Measurements from ENCODE around the gene CLCN7. TPM values are rescaled to one million over a fixed set of nuclear protein-coding genes. Genes with fewer than 3 reads are reported as not detected.
A peak's percentile ranks its signal among the peaks of the same experiment; 100 is the strongest.

CLCN7 gene
- total RNA-seq, 1 experiment from 2014 or later: 70.0 TPM

GRCh38 chr16:1428511-1428910 is 46.3 kb downstream of the CLCN7 start:
- Histone ChIP-seq H3K4ac (ENCODE audit: low read depth, low read length) (peak overlapping the region; percentile 72; the same call in 1 of the 2 replicates), H3K4me2 (ENCODE audit: insufficient read depth, insufficient read length, low read length) (no peak overlapping the region), H2AFZ (ENCODE audit: low read length) (no peak overlapping the region), H3K9ac (ENCODE audit: extremely low read depth, insufficient read length, low read length) (no peak overlapping the region), H2BK5ac (ENCODE audit: insufficient read length, low read length) (no peak overlapping the region), H2BK12ac (ENCODE audit: insufficient read length, low read depth, low read length) (no peak overlapping the region), H3K27me3 (ENCODE audit: insufficient read depth, low read length) (no peaks in the 10 kb centered on the region), H2BK15ac (ENCODE audit: low read depth, low read length) (no peak overlapping the region), H2BK120ac (ENCODE audit: low read depth, low read length, poor library complexity, severe bottlenecking) (no peak overlapping the region), H2AK5ac (ENCODE audit: insufficient read length, low read length) (no peak overlapping the region), H3K18ac (ENCODE audit: insufficient read length, low read depth, low read length) (peak overlapping the region; percentile 57), H3K23ac (ENCODE audit: insufficient read length, low read depth, low read length) (no peak overlapping the region), H3K56ac (ENCODE audit: insufficient read length, low read depth, low read length) (no peak overlapping the region), H3K79me1 (ENCODE audit: insufficient read depth, low read depth, low read length, poor library complexity, severe bottlenecking) (no peaks in the 10 kb centered on the region), H4K20me1 (ENCODE audit: control insufficient read depth, insufficient read depth, insufficient read length) (no peaks in the 10 kb centered on the region), H2BK20ac (ENCODE audit: low read depth, low read length, poor library complexity, severe bottlenecking) (no peak overlapping the region), H3T11ph (ENCODE audit: low read length) (no peak overlapping the region), H4K91ac (ENCODE audit: insufficient read length, low read depth, low read length) (peak overlapping the region; percentile 91), H4K5ac (ENCODE audit: insufficient read length, low read depth, low read length) (no peak overlapping the region), H3K14ac (ENCODE audit: insufficient read depth, low read length) (peak overlapping the region; percentile 34; the same call in 1 of the 2 replicates), H3K27ac (ENCODE audit: insufficient read length, low read depth, low read length) (no peak overlapping the region), H3K23me2 (ENCODE audit: insufficient read length, low read depth, low read length, poor library complexity, severe bottlenecking) (no peaks in the 10 kb centered on the region), H4K8ac (replicated peaks; ENCODE audit: insufficient read length, low read depth, low read length) (no peak overlapping the region), H3K9me3 (ENCODE audit: control insufficient read depth, low read depth, low read length) (no peaks in the 10 kb centered on the region), H3K4me1 (ENCODE audit: insufficient read depth, low read length) (no peaks in the 10 kb centered on the region), H3K79me2 (ENCODE audit: insufficient read depth, low read length) (no peaks in the 10 kb centered on the region)
- Mint-ChIP-seq H3K9me3 (no peaks in the 10 kb centered on the region), H3K4me1 (no peaks in the 10 kb centered on the region; a peak in 1 of 4 replicates), H3K4me3 (no peak overlapping the region), H3K27ac (no peak overlapping the region), H3K36me3 (ENCODE audit: insufficient read depth in 1 of 3, low read depth in 3 of 3) (no peaks in the 10 kb centered on the region), H3K27me3 (ENCODE audit: low read depth) (no peaks in the 10 kb centered on the region; the same call in 1 of the 2 replicates)
- TF ChIP-seq CTCF (conservative IDR thresholded peaks at IDR 0.05): peak; percentile 68
- WGBS (ENCODE audit: extremely low coverage, insufficient read length, low lambda C conversion rate): no CpG with 5 or more reads among the region's 21 CpGs
- DNase-seq: peak; percentile 83
